ENCODE data around the gene KBTBD6. TPM values are rescaled to one million over a fixed set of nuclear protein-coding genes. Genes with fewer than 3 reads are reported as not detected.
A peak's percentile ranks its signal among the peaks of the same experiment; 100 is the strongest.

Gene KBTBD6
- total and polyA plus RNA-seq, 2 of the 13 experiments (the other 11 are each of a cell fraction or from before 2014, with no cell fraction given), result 4.4 to 12.0 TPM

- TF ChIP-seq, protein P1, sequence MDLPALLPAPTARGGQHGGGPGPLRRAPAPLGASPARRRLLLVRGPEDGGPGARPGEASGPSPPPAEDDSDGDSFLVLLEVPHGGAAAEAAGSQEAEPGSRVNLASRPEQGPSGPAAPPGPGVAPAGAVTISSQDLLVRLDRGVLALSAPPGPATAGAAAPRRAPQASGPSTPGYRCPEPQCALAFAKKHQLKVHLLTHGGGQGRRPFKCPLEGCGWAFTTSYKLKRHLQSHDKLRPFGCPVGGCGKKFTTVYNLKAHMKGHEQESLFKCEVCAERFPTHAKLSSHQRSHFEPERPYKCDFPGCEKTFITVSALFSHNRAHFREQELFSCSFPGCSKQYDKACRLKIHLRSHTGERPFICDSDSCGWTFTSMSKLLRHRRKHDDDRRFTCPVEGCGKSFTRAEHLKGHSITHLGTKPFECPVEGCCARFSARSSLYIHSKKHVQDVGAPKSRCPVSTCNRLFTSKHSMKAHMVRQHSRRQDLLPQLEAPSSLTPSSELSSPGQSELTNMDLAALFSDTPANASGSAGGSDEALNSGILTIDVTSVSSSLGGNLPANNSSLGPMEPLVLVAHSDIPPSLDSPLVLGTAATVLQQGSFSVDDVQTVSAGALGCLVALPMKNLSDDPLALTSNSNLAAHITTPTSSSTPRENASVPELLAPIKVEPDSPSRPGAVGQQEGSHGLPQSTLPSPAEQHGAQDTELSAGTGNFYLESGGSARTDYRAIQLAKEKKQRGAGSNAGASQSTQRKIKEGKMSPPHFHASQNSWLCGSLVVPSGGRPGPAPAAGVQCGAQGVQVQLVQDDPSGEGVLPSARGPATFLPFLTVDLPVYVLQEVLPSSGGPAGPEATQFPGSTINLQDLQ (CRISPR knock-in tag; IDR thresholded peaks at IDR 0.05), result no peak
- TF ChIP-seq ZSCAN21 (CRISPR knock-in tag; IDR thresholded peaks at IDR 0.05; ENCODE audit: borderline replicate concordance) (no peak), FOSL1 (CRISPR knock-in tag; IDR thresholded peaks at IDR 0.05; ENCODE audit: borderline replicate concordance) (no peak), ZNF564 (CRISPR knock-in tag; IDR thresholded peaks at IDR 0.05) (no peak), ZNF790 (CRISPR knock-in tag; IDR thresholded peaks at IDR 0.05; ENCODE audit: borderline replicate concordance) (no peak), TAF15 (IDR thresholded peaks at IDR 0.05; ENCODE audit: low read depth, low read length, poor library complexity, severe bottlenecking) (no peak), DBP (CRISPR knock-in tag; IDR thresholded peaks at IDR 0.05; ENCODE audit: not compliant biosample characterization) (no peak), ZNF205 (CRISPR knock-in tag; IDR thresholded peaks at IDR 0.05) (peak; percentile 99), RXRB (CRISPR knock-in tag; IDR thresholded peaks at IDR 0.05; ENCODE audit: borderline replicate concordance) (peak; percentile 45; the same call in 1 of the 2 replicates), TCF12 (IDR thresholded peaks at IDR 0.05) (no peak), TCF12 (CRISPR knock-in tag; IDR thresholded peaks at IDR 0.05) (no peak), MED8 (CRISPR knock-in tag; IDR thresholded peaks at IDR 0.05; ENCODE audit: insufficient replicate concordance) (no peak), SIX4 (CRISPR knock-in tag; IDR thresholded peaks at IDR 0.05) (peak; percentile 68), KDM4B (CRISPR knock-in tag; IDR thresholded peaks at IDR 0.05) (no peak), ZBTB42 (CRISPR knock-in tag; IDR thresholded peaks at IDR 0.05) (no peak), REPIN1 (CRISPR knock-in tag; IDR thresholded peaks at IDR 0.05; ENCODE audit: borderline replicate concordance, low read depth) (peak; percentile 75; the same call in 1 of the 2 replicates), ZNF605 (CRISPR knock-in tag; IDR thresholded peaks at IDR 0.05) (no peak), NFYC (CRISPR knock-in tag; IDR thresholded peaks at IDR 0.05) (peak; percentile 58)
- TF ChIP-seq, protein P2, sequence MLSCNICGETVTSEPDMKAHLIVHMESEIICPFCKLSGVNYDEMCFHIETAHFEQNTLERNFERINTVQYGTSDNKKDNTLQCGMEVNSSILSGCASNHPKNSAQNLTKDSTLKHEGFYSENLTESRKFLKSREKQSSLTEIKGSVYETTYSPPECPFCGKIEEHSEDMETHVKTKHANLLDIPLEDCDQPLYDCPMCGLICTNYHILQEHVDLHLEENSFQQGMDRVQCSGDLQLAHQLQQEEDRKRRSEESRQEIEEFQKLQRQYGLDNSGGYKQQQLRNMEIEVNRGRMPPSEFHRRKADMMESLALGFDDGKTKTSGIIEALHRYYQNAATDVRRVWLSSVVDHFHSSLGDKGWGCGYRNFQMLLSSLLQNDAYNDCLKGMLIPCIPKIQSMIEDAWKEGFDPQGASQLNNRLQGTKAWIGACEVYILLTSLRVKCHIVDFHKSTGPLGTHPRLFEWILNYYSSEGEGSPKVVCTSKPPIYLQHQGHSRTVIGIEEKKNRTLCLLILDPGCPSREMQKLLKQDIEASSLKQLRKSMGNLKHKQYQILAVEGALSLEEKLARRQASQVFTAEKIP (CRISPR knock-in tag; IDR thresholded peaks at IDR 0.05; ENCODE audit: borderline replicate concordance), result no peak
- TF ChIP-seq, protein P3, sequence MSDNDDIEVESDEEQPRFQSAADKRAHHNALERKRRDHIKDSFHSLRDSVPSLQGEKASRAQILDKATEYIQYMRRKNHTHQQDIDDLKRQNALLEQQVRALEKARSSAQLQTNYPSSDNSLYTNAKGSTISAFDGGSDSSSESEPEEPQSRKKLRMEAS (IDR thresholded peaks at IDR 0.05), result peak; percentile 56
- TF ChIP-seq, protein P4, sequence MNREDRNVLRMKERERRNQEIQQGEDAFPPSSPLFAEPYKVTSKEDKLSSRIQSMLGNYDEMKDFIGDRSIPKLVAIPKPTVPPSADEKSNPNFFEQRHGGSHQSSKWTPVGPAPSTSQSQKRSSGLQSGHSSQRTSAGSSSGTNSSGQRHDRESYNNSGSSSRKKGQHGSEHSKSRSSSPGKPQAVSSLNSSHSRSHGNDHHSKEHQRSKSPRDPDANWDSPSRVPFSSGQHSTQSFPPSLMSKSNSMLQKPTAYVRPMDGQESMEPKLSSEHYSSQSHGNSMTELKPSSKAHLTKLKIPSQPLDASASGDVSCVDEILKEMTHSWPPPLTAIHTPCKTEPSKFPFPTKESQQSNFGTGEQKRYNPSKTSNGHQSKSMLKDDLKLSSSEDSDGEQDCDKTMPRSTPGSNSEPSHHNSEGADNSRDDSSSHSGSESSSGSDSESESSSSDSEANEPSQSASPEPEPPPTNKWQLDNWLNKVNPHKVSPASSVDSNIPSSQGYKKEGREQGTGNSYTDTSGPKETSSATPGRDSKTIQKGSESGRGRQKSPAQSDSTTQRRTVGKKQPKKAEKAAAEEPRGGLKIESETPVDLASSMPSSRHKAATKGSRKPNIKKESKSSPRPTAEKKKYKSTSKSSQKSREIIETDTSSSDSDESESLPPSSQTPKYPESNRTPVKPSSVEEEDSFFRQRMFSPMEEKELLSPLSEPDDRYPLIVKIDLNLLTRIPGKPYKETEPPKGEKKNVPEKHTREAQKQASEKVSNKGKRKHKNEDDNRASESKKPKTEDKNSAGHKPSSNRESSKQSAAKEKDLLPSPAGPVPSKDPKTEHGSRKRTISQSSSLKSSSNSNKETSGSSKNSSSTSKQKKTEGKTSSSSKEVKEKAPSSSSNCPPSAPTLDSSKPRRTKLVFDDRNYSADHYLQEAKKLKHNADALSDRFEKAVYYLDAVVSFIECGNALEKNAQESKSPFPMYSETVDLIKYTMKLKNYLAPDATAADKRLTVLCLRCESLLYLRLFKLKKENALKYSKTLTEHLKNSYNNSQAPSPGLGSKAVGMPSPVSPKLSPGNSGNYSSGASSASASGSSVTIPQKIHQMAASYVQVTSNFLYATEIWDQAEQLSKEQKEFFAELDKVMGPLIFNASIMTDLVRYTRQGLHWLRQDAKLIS (CRISPR knock-in tag; IDR thresholded peaks at IDR 0.05), result no peak
Measured at GRCh38 chr13:41132512-41133152, at the start of gene KBTBD6 (continued).

Data from HepG2 (cell line).